ENCODE results near the gene STARD9.
"Not testable (repeated sequence)": the region's sequence is repeated elsewhere in the genome, so short reads cannot be mapped to it uniquely, and the experiment has no call there.

Gene STARD9

GRCh38 chr15:42575188-42576039 is at the start of gene STARD9:
TSS of gene STARD9 (plus strand) at chr15:42575606. CDS start at chr15:42575716, 110 bp downstream.
- peak; percentile 95 for DNase-seq

DNA sequence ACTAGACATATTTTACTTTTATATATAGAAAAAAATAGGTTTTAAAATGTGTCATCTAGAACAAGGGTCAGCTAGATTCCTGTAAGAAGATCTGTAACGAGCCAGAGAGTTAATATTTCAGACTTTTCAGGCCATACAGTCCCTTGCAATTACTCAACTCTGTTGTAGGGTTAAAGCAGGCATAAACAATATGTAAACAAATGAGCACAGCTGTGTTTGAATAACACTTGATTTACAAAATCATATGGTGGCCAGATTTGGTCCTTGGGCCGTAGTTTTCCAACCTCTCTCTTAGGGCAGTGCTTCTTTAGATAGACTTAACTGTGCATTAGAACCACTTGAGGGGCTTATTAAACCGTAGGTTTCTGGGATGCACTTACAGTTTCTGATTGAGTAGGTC is 46.4 kb upstream of the STARD9 start:
- no peak for DNase-seq

DNA sequence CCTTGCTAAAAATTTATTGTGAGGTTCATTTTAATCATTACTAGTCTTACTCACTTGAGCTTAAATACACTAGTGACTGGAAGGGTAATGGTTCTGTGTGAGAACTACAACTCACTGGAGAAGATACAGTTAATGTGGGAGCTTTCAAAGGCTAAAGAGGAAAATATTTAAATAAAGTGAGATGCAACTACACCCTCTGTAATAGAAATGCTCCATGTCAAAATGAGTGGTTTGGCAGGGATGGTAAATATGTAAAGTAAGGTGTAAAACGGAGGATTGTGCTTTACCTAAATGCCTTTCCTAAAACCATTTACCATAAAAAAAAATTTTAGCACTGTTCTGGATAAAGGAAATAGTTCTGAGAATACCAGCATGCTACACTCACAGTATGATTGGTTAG is 42.2 kb upstream of the STARD9 start:
- DNase-seq, result no peak

DNA sequence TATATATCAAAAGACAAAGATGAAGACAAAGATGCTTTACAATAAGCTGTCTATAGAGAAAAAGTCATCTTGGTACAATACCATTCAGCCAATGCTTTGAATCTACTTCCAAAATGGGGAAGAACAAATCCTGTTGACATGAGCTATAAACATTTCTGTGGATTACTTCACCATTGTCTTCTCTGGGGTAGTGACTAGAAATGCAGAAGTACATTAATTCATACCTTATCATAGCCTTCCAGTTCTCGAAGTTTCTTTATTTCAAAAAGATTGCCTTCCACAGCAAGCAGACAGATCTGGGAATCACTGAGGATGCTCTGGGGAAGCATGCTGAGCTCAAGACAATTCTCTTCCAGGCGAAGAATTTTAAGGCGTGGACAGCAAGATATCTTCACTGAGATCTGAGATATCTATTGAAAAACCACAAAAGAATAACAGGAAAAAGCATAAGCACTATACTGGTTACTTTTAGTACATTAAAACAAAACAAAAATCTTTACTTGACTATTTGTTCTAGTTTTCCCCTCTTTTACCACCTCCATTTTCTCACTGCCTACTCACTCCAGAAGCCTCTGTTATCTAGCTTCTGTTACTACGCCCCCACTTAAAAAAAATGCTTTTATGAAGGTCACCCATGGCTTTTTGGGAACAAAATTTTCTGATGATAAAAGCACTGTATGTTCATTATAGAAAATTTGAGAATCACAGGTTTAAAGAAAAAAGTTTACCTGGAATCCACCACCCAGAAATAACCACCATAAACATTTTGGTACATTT is 30.4 kb upstream of the STARD9 start:
- no peak for DNase-seq

- no peak for DNase-seq
These were observed 27.5 kb upstream of the STARD9 start for GRCh38 chr15:42547918-42548248.

DNA sequence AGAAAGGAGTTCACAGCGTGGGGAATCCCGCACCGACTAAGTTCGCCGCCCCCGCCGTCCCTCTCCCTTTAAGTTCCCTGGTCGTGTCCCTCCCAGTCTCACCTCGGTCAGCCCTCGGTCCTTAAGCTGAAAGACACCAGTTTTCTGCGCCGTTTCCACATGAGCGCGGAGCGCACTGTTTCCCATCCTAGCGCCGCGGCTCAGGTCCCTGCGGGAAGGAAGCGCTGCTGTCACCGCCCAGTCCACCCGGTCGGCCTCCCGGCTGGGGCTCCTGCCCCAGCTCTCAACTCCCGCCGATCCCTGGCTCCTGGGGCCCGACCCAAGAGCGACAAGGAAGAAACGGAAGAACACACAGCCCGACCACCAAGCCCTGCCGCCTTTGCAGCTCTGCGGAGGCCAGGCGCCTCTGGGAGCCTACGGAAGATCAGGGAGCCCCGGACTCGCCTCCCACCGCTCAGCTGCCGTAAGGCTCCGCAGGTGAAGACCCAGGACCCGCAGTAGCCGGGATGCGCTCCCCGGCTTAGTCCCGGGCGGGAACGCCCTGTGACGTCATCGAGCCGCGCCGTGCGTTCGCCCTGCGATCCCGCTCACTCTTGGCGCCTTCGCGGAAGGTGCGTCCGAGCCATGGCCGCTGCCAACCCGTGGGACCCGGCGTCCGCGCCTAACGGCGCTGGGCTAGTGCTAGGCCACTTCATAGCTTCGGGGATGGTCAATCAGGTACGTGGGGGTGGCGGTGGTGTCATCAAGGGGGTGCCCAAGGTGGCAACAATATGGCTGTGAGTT is 27.0 kb upstream of the STARD9 start, which contains the start of the genes HAUS2 and LRRC57:
TSS of gene HAUS2 (plus strand) at position 590 of the 783 bp plus-strand sequence. CDS start at position 625, 35 bp downstream.
TSS of gene LRRC57 (minus strand) at position 545 of the 783 bp plus-strand sequence. CDS start at position 186, 359 bp downstream.
- peak; percentile 90 for DNase-seq

GRCh38 chr15:42549032-42549491 is 26.3 kb upstream of the STARD9 start:
- DNase-seq, result peak; percentile 34

DNA sequence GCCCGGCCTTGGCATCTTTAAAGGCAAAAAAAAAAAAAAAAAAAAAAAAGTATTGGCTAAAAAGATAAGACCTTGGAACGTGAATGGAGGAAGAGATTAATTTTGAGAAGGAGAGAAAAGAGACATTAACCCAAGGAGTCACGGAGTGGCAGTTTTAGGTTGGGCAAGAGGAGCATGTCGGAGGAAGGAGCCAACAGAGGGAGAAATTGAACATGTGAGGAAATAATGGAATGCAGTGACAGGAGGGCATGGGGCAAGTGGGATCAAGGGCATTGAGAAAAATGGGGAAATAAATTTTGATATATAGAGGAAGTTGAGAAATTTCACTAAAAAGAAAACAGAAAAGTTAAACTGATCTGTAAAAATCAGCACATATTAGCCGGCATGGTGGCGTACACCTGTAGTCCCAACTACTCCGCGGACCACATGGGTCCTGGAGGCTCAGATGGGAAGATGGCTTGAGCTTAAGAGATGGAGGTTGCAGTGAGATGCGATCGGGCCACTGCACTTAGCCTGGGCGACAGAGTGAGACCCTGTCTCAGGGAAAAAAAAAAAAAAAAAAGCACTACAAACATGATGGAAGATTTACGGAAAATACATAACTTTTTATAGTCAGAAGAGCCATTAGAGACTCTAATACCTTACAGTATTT is 25.5 kb upstream of the STARD9 start:
- no peak for DNase-seq

- no peak for DNase-seq
These were observed 21.9 kb upstream of the STARD9 start for GRCh38 chr15:42553554-42553953.

- DNase-seq, result not testable (repeated sequence)
These were observed 18.7 kb upstream of the STARD9 start for GRCh38 chr15:42556550-42557207.

- DNase-seq, result no peak
These were observed 16.7 kb upstream of the STARD9 start for GRCh38 chr15:42558739-42559138.

DNA sequence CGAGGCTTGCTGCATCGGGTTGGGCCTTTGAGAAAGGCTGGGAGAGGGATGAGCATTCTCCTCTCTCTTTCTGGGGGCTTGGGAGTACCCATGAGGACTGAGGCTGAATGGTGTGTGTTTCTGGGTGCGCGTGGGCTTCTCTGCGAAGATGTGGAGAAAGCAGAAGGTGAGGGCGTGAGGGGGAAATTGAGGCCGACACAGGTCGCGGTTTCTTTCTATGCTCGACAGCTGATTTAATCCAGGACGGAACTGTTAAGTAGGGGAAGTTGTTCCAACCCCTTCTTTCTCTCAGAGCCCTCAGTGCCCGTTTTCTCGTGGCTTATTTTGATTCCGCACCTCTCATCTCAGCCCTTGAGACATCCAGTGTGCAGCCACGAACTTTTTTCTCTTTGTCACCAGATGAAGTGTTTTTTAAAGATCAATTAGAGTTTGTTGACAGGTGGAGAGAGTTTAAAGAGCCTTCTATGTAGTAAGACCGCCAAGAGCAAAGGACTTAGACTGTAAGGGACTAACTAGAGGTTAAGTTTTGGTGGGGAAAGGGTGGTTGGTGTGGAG is 711 bp downstream of the STARD9 start:
- no peak for DNase-seq

DNA sequence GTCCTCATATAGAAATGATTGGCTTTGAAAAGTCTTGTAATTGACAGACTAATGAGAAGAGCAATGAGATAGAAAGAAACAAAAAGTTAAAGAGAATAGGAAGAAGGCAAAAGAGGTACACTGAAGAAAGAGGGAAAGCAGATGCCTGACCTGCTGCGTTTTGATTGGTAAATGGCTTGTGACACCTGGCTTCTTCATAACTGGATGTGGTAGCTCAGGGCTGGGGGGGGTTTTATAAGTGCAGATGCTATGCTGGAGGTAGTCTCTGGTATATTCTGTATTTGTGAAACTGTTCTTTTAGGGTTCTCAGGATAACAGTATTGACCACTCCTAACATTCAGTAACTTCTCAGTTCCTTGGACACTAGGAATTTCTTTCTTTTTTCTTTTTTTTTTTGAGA is 1.4 kb downstream of the STARD9 start:
- DNase-seq, result no peak

GRCh38 chr15:42577514-42578031 is 2.2 kb downstream of the STARD9 start:
- DNase-seq, result no peak

DNA sequence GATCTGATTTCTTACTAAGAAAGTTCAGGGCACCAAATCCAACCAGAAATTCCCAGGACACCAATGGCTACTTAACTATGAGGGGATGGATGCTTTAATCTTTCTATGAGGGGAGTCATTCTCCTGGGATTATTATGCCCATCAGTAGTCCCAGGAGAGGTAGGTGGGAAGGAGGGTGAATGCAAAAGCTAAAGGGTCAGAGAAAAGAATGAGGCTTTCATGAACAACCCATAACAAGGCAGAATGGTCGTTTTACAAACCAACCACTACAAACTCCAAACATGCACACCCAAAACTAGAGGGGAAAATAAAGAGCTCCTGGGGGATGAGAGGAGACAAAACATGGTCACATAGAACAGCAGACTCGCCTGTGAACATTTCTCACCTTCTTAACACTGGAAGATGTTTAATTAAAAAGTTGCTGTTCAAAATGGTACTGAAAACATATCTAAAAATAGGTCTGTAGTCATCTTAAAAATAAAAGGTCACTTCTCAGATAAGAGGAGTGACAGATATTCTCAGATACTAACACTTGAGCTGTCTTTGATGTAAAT is 3.7 kb downstream of the STARD9 start:
- DNase-seq, result no peak

DNA sequence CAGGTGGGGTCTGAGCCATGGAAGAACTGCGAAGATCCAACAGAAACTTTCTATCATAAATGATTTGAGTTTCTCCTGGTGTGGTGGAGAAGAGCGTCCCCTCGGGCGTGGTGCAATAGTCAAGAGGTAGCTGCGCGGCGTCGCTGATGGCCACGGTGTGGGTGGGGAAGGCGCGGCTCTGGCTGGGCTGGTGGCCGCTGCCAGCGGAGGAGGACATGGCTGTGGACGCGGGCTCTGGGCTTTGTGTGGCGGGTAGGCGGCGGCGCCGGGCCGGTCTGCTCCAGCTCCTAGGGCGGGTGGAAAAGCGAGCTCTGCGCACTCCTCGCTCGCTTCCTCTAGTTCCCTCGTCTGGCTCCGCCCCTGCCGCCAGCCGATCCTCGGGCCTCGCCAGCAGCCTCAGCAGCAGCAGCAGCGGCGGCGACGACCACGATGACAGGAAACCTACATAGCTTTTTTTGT is 5.9 kb downstream of the STARD9 start:
- peak; percentile 63 for DNase-seq

DNA sequence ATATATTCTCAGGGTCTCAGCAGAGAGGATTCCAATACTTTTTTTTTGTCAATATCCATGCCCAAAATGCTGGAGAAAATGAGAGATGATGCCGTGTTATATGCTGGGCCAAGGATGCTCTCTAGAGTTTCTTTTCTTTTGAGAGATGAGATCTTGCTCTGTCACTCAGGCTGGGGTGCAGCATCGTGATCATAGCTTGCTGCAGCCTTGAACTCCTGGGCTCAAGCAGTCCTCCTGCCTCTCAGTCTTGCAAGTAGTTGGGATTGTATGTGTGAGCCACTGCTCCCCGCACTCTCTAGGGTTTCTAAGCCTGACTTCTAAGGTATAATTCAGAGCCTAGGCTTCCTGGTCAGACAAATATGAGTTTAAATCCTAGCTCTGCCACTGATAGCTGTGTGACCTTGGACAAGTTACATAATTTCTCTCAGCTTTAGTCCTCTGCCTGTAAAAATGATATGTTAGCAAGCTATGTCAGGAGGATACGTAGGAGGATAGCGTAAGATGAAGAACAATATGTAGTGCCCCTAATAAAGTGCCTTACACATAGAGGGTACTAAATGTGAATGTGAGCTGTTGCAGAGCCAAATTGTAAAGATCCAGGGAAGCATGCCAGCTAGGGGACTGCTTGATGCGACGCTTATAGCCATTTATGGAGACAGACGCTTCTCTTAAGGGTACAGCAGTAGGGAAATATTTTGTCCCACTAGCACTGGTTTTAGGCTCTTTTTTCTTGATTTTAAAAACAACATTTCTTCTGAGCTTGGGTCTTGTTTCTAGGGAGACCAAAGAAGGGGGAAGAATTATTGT is 7.4 kb downstream of the STARD9 start:
- DNase-seq, result no peak

DNA sequence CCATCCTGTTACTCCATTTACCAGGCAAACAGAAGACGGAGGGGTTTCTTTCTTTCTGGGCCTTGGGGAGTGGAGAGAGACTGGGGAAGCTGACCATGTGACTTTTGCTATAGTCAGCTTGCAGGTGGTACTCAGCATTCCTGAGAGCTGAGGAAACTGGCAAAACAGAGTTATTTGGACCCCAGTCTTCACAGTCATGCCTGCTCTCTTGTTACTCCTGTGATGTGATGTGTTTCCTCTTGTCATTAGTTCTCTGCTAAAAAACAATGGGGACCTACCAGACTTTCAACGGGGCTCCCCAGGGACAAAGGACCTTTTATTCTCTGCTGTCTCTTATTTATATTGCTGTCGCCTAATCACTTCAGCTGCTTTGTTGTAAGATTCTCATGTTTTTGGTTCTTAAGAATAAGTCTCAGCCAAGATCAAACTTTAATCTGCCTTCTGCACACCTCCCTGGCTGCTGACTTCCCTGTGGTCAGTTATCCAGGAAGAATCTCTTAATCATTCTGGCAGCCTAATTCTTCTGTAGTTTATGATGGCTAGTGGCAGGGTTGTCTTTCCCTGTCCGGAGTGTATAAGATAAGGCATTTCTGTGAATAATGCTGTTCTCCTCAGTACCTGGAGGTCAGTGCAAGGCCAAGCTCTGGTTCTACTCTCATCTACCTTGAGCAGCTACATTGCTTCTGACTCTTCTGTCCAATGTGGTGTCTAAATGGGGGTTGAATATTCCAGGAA is 8.8 kb downstream of the STARD9 start:
- DNase-seq, result no peak

- no peak for DNase-seq
These were observed 15.3 kb downstream of the STARD9 start for GRCh38 chr15:42590619-42591237.
